Panc1 (cell line): ENCODE data around the gene MACROD2. TPM values are rescaled to one million over a fixed set of nuclear protein-coding genes. Genes with fewer than 3 reads are reported as not detected.

Source experiments
- ATAC-seq: fragments of 200-7000 bp; cut with Tn5 transposase; 2 replicates; pipeline ENCODE4 v1.9.1; 2020; ENCODE audit warnings: mild to moderate bottlenecking, moderate library complexity
- BruUV-seq: library from RNA; stranded (reverse); fragments of 400-500 nt; replicated peaks from 2 replicates; lab custom pipeline; 2021; lab: Mats Ljungman, UMichigan
- CTCF ChIA-PET: fragments of 300-600 bp; sonication (Branson Sonifier 250); formaldehyde crosslinking; loops from one replicate; lab custom pipeline; 2022; ENCODE audit warnings: antibody characterized with exemption; lab: Charles Lee
- POLR2A ChIA-PET: fragments of 300-600 bp; sonication (Branson Sonifier 250); formaldehyde crosslinking; loops from one replicate; lab custom pipeline; 2022; ENCODE audit warnings: antibody characterized with exemption; lab: Charles Lee
- DNase-seq: peaks from one replicate; pipeline ENCODE4 v3.0.0-alpha.2; 2010; ENCODE audit warnings: low read depth, low spot score
- H3K27ac ChIP-seq: 2 replicates; pipeline ENCODE4 v1.5.1; 2011; ENCODE audit warnings: mild to moderate bottlenecking, low read length, inconsistent platforms
- H3K27me3 ChIP-seq: fragments of 200-500 bp; sonication (Bioruptor generic); 2 replicates; pipeline ENCODE4 v1.6.0; 2014; ENCODE audit warnings: low read length, inconsistent platforms; ENCODE audit not compliant: control insufficient read depth, insufficient read depth
- H3K36me3 ChIP-seq: fragments of 200-500 bp; sonication (Bioruptor generic); 2 replicates; pipeline ENCODE4 v1.5.1; 2014; ENCODE audit warnings: inconsistent platforms, mild to moderate bottlenecking, low read length, moderate library complexity; ENCODE audit not compliant: control insufficient read depth, insufficient read depth
- H3K4me1 ChIP-seq: 2 replicates; pipeline ENCODE4 v1.5.1; 2011; ENCODE audit warnings: inconsistent platforms, mild to moderate bottlenecking, low read length, moderate library complexity; ENCODE audit not compliant: control insufficient read depth, insufficient read depth
- H3K4me3 ChIP-seq, 2 experiments: 2 replicates each; pipeline ENCODE4 v1.5.1; 2011 to 2012; ENCODE audit warnings: low read depth in 2 of 2, low read length in 2 of 2, mild to moderate bottlenecking in 2 of 2, inconsistent platforms in 1 of 2, moderate library complexity in 1 of 2
- H3K9me3 ChIP-seq: fragments of 200-500 bp; sonication (Bioruptor generic); 2 replicates; pipeline ENCODE4 v1.5.1; 2014; ENCODE audit warnings: low read depth, mild to moderate bottlenecking, inconsistent platforms, low read length, moderate library complexity; ENCODE audit not compliant: control insufficient read depth, insufficient read depth
- CTCF ChIP-seq: fragments of 450-650 bp; IDR thresholded peaks from 2 replicates; pipeline ENCODE4 v1.5.1; 2017; ENCODE audit warnings: mild to moderate bottlenecking
- POLR2AphosphoS5 ChIP-seq: IDR thresholded peaks from 2 replicates; pipeline ENCODE4 v1.6.1; 2012; ENCODE audit warnings: mild to moderate bottlenecking, low read depth, low read length, moderate library complexity
- REST ChIP-seq, 2 experiments: IDR thresholded peaks; 2 replicates each; pipeline ENCODE4 v1.6.1; 2011 to 2012; ENCODE audit warnings: low read depth in 2 of 2, control low read depth in 1 of 2, low read length in 1 of 2, mild to moderate bottlenecking in 1 of 2, moderate library complexity in 1 of 2; ENCODE audit not compliant: insufficient read depth in 1 of 2
- SIN3A ChIP-seq: IDR thresholded peaks from 2 replicates; pipeline ENCODE4 v1.6.1; 2012; ENCODE audit warnings: low read depth, mild to moderate bottlenecking, low read length, moderate library complexity, borderline replicate concordance; ENCODE audit not compliant: insufficient read depth
- TCF7L2 ChIP-seq: IDR thresholded peaks from 2 replicates; pipeline ENCODE4 v1.6.1; 2011; ENCODE audit warnings: mild to moderate bottlenecking, low read depth, low read length, inconsistent platforms
- in situ Hi-C: cut with HindIII; loops from 2 replicates; pipeline ENCODE4 v1.10.0; 2016; ENCODE audit warnings: low sequenced_read_pairs, low pct_unique_long_range_greater_than_20kb
- intact Hi-C: fragments of 100-400 bp; cut with micrococcal nuclease; formaldehyde crosslinking; loops from one replicate; pipeline ENCODE4 v1.10.0; 2022; ENCODE audit not compliant: unreplicated experiment
- total RNA-seq: library from RNA; stranded (reverse); gene quantifications from one replicate; pipeline ENCODE4 v1.2.1, GENCODE V29; 2021; ENCODE audit not compliant: unreplicated experiment

Gene MACROD2
- total RNA-seq, 1 experiment from 2014 or later, result 1.2 TPM

- Histone ChIP-seq H3K27me3 (no peaks in the 10 kb centered on the region), H3K4me3 (no peak overlapping the region), H3K4me1 (no peaks in the 10 kb centered on the region), H3K36me3 (no peaks in the 10 kb centered on the region), H3K27ac (no peak overlapping the region), H3K9me3 (no peaks in the 10 kb centered on the region)
- no peak for DNase-seq
- no peak for ATAC-seq
- TF ChIP-seq CTCF, result no peak
- no peak for TF ChIP-seq POLR2AphosphoS5
- no peak for TF ChIP-seq SIN3A
- no peak for TF ChIP-seq TCF7L2
- TF ChIP-seq REST (IDR thresholded peaks at IDR 0.05; ENCODE audit: insufficient read depth in 1 of 2, low read depth in 2 of 2, low read length in 1 of 2), result no peak
- POLR2A ChIA-PET, result no interaction called here
- BruUV-seq, result no TSS peak
- intact Hi-C loops (no loop called here), in situ Hi-C loops (no loop called here)
- CTCF ChIA-PET, result no interaction called here
Measured at GRCh38 chr20:15396026-15396425, 1400.7 kb downstream of the MACROD2 start.

- no peak overlapping the region for H3K4me3 ChIP-seq
- CTCF ChIA-PET, result no interaction called here
- ATAC-seq, result no peak
- H3K27ac ChIP-seq, result no peak overlapping the region
- BruUV-seq, result no TSS peak
- no peak for DNase-seq
- intact Hi-C loops, result no loop called here
- no peaks in the 10 kb centered on the region for H3K9me3 ChIP-seq
- no peaks in the 10 kb centered on the region for H3K36me3 ChIP-seq
- H3K27me3 ChIP-seq, result no peaks in the 10 kb centered on the region
- H3K4me1 ChIP-seq, result no peaks in the 10 kb centered on the region
- in situ Hi-C loops, result no loop called here
- no peak for TF ChIP-seq POLR2AphosphoS5
- TF ChIP-seq CTCF, result no peak
- TF ChIP-seq SIN3A, result no peak
- no peak for TF ChIP-seq TCF7L2
- no peak for TF ChIP-seq REST (IDR thresholded peaks at IDR 0.05; ENCODE audit: insufficient read depth in 1 of 2, low read depth in 2 of 2, low read length in 1 of 2)
- POLR2A ChIA-PET, result no interaction called here
Measured at GRCh38 chr20:15396900-15397299, 1401.6 kb downstream of the MACROD2 start.
